HG02642 (cell line): ENCODE measurements around the gene PARD6A.

Source experiments
- ATAC-seq: cut with Tn5 transposase; IDR thresholded peaks from one replicate; pipeline ENCODE4 v1.9.1; 2021; ENCODE audit warnings: mild to moderate bottlenecking; ENCODE audit not compliant: unreplicated experiment, poor library complexity

The PARD6A gene

DNA sequence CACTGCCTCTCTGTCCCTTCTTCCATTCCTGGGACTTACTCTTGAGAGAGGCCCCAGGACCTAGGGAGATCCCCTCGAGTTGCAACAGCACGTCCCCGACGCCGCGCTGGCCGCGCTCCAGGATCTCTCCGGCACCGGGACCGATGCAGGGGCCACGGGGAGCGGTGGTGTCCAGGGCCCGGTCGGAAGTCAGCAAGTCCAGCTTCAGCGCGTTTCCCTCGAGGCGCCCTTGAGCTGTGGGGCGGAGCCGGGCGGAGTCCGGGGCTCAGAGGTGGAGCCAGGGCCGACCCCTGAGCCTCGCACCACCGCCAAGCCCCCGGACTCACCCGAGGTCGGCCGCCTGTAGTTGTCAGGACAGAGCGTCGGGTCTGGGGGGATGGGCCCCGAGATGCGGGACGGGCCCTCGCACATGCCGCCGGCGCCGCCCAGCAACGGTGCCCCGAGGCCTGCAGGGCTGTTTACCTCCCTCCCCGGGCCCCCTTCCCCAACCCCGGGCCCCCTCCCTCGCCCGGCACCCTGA is 5.3 kb downstream of the PARD6A start:
- ATAC-seq, result no peak

DNA sequence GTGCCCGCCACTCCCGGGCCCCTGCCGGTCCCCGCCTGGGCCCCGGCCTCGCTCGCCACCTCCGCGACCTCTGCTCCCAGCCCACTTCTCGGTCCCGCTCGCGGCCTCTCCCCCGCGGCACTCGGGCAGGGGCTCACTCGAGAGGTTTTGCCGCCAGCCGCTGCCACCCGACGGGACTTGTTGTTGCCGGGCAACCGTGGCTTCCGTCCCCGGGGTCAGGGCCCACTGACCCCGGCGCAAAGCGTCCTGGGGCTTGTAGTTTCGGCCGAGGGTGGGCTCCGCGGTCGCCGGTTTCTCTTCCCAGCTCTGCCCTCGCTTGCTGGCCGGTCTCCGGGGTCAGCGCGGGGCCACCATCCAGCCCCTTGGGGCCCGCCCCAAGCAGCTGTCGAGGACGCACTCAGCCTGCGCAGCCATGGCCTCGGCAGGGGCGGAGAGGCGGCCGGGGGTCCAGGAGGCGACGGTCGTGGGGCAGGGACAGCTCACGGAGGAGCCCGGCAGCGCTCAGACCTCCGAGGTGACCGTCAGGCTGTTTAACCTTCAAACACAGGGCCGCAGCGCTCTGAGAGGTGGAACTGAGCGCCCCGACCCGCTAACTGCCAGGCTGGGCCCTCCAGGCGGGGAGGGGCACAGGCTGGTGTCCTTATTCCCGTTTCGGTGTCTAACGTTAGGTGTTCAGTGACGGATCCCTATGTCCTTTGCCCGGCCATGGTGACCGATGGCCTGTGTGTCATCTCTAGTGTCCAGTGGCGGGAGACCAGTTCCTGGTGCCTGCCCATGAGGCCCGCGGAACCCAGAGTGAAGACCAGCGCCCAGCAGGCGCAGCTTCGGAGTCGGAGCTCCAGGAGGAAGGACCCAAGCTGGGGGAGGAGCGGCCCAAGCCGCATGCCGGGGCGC is 6.0 kb downstream of the PARD6A start, which contains the start of the genes C16orf86 and ENKD1:
Gene C16orf86, plus strand, starts transcription at position 256 of the 894 bp plus-strand sequence. Its CDS starts 157 bp downstream, at position 413.
Gene ENKD1, minus strand, starts transcription at position 192 of the 894 bp plus-strand sequence. CDS start 308 bp downstream, outside the sequence.
- peak; percentile 51 for ATAC-seq

DNA sequence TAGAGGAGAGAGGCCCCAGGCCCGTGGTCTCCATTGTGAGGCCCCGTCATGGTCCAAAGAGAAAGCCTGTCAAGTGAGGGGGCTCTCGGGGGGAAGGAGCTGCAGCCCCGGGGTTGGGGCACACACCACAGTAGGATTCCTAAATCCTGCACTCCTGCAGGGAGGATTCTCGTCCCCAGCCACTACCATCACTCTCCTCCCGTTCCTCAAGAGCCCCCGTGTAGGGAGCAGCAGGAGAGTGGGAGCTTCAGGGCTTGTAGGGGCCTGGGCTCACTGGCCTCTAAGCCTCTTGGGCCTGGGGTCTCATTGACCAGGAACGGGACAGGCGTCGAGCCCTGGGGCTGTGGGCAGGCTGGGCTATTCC is 6.7 kb downstream of the PARD6A start:
- peak; percentile 2 for ATAC-seq

DNA sequence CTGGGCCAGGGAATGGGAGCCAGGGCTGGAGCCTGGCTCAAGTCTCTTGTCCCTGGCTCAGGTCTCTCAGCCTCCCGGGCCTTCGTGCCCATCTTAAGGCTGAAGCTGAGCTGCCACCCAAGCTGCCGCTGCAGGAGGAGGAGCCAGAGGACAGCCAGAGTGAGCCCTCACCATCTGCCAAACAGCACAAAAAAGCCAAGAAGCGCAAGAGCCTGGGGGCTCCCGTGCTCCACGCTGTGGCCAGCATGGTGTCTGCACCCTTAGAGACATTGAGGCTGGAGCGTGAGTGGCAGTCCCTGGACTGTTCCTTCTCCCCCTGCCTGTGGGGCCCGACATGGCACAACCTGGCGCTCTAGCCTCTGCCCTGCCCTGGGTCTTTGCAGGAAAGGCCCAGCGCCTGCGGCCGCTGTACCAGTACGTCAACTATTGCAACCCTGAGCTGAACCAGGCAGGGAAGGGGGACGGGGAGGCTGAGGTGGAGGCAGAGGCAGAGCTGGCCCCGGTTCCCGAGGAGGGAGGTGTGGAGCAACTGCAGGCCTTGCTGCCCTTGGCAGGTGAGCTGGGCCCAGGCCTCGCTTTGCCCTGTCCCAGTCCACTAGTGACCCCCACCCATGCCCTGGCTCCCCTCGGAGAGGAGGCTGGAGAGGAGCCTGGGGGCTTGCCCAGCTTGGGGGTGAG is 7.2 kb downstream of the PARD6A start:
- ATAC-seq, result peak; percentile 73

DNA sequence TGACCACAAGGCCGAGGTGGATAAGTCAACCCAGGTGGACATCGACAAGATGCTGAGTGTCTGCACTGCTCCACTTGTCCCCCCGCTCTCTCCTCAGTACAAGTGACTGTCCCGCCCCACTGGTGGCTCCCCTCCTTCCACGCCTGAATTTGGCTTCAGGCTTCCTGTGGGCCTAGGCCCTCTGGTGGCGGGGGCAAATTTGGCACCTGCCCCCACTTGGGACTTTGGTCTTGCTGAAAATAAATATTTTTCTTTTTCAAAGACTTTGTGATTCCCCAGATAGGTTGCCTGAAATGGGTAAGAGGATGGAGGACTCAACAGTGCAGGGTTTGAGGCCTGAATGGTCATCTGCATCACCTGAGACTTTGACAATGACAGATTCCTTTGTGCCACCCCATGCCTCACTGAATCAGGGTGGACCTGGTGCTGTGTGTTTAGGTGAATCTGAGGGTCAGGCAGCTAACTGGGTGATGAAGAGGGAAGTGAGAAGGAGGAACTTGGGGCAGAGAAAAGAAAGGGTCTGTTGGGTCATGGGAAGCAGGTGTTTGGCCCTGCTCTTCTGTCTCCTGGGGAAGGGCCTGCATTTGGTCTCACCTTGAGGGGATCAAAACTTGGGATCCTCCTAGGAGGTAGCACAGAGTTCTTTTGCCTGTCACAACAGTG is 7.9 kb downstream of the PARD6A start:
- no peak for ATAC-seq

DNA sequence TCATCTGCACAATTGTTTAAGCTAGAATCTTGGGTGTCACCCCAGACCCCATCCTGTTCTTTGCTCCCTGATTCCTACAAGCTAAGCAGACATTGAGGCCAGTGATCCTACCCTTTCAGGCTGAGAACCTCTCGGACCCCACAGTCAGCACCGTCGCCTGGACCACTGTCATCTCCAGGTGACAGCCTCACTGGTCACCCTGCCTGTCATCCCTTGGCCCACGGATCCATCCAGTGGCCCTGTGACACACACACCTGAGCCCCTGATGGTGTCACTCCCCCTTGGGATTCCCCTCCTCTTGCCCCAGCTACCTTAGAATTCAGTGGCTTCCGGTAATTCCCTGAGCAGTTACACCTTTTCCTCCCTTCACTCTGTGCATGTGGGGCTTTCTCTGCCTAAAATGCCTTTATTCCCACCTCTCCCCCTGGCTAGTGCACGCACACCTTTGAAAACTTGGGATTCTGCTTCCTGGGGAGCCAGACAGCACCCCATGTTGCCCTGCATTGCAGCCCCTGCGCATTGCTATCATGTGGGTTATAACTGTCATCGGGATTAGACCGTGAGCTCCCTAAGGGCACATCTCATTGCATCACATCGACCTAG is 8.8 kb downstream of the PARD6A start:
- ATAC-seq, result no peak

DNA sequence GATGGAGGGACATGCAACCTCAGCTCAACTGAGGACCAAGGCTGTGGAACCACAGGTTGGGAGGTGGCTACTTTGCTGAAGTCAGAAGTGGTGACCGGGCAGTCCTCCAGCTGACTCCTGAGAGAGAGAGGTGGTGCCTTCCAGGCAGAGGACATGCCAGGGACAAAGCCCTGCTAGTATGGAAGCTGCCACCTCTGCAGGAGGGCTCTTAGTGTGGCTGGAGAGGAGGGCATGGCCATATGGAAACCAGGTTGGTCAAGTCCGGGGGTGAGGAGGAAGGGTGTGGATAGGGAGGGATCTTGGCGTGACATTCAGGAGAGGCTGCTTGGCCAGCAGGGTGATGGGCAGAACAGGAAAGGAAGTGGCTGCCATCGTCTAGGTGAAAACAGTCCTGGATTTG is 11.5 kb downstream of the PARD6A start:
- ATAC-seq, result no peak

DNA sequence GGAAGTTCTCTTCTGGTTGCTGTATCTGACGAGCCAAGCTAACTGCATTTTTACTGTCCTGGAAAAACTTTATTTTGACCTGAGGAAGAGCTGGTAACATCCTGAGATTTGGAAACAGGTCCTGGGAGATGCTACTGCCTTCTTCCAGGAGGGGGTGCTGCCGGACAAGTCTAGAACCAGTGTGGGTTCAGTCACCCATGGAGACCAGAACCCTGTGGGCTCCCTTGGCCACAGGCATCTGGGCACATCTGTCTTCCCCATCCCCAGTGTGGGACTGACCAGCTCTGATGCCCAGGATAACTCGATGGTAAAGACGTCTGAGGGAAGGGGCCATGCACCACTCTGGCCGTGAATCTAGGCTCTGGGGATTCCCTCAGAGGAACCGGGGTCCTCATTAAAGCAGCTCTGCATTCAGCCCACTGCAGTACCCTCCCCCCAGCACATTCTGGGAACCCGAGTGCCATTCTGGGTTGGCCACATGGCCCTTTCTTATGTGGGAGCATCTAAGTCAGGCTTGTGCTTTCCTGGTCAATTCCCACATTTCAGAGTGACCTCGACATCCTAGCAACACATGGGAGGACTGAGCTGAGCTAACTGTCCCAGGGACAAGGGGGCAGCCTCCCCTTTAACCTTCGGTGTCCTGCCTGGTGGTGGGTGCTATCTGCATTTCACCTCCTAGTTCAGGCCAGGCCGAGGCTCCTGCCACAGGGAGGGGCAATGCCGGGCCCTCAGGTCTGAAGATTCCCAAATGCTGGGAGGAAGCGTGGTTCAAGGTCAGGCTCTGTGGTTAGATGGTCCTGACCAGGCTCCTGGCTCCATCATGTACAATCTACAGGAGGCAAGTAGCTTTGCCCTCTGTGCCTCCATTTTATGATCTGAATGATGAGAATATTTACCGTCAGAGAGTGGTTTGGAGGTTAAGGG is 12.2 kb downstream of the PARD6A start:
- ATAC-seq, result no peak

DNA sequence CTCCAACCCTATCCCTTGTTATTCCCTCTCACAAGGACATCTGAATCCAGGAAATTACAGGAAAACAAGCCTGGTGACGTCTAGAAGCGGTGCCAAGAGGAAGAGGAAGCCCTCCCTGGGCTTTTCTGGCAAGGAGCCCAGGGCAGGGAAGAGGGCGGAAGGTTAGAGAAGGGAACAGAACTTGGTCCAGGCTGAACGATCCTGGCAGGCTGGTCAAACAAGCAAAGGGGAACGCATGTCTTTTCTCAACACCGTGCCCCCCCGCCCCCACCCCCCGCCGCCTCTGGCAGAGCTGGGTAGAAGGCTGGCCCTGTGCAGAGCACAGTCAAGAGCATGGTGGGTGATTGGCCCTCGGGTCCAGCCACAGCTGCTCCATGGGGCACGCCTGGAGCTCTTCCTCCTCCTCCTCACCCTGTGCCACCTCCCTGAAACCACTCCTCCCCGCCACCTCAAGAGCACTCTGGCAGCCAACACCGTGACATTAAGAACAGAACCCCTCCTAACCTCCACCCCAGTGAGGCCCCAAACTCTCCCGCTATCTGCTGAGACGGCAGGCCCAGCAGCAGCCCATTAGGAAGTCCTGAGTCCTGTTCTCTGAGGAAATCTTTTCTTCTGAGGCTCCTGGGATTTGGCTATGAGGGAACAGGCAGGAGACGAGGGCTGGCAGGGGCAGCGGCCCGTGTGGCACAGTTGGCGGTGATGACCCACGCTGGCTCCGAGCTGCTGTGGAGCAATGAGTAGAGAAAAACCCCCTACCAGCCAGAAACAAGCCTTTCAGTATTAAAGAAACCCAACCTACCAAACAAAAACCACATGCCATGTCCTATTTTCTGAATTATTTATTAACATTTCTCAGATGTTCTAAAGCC is 13.2 kb downstream of the PARD6A start:
- no peak for ATAC-seq

DNA sequence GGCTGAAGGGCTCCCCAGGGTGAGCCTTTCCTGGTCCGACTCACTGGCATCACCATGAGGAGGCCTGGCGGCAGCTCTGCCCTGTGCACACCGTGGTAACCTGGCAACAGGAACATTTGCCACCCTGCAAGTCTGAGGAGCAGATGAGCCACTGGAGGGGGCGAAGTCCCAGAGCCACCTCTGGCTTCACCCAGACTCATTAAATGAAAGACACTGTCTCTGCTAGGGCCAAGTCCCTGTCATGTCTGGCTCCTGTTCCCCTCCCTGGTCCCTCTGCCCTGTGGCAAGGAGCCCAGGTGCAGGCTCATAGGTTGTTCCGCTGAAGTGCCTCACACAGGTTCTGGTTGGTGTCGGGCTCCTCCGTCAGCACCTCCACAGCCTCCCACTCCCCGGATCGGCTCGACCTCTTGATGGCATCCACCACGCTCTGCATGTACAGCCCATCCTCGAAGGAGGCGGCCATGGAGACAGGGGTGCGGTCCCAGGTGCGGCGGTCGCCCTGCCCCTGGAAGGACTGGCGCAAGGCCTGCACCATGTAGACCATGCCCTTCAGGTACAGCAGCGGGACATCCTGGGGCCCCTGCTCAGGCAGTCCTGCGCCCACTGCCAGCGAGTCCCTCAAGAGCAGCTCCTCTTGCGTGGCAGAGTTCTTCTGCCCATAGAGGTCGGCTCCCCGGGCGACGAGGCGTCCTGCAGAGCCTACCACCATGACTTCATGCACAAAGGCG is 14.3 kb downstream of the PARD6A start:
- no peak for ATAC-seq

DNA sequence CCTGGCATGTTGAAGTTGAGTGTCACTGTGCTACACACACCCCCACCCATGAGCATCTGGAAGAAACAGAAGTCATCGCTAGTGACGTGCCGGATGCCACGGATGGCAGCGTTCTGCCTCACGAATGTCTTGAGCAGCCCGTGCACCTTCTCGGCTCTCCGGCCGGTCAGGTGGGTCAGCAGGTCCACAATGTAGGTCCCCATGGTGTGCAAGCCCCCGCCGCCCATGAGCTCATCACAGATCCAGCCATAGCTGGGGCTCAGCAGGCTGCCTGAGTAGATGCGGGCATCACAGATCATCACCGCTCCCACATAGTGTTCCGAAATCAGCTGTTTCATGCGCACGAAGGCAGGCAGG is 14.8 kb downstream of the PARD6A start:
- no peak for ATAC-seq

DNA sequence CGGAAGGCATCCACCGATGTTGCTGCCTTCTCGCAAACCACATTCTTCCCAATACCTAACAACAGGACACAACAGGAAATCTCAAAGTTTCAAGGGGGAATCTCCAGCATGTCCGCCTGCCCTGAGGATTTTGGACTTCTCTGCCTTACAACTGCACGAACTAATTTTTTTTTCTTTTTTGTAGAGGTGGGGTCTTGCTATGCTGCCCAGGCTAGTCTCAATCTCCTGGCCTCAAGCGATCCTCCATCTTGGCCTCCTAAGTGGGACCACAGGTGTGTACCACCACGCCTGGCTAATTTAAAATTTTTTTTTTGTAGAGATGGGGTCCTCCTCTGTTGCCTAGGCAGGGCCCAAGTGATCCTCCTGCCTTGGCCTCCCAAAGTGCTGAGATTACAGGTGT is 15.2 kb downstream of the PARD6A start:
- ATAC-seq, result no peak

DNA sequence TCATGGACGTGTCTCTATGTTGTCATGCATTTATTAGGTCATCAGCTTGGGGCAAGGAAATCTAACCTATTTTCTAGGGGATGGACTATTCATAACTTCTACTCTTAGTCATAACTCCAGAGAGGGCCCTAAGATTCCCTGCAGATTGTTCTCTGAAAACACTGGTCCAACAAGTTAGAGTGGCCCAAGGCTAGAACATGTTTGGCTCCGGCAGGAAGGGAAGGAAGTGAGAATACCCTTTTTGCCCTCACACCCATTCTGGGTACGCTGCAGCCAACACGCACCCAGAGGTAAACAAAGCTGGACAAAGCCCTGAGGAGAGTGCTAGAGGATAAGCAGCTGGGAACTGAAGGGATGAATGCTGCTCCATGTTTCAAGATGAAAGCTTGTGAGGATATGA is 15.8 kb downstream of the PARD6A start:
- no peak for ATAC-seq

DNA sequence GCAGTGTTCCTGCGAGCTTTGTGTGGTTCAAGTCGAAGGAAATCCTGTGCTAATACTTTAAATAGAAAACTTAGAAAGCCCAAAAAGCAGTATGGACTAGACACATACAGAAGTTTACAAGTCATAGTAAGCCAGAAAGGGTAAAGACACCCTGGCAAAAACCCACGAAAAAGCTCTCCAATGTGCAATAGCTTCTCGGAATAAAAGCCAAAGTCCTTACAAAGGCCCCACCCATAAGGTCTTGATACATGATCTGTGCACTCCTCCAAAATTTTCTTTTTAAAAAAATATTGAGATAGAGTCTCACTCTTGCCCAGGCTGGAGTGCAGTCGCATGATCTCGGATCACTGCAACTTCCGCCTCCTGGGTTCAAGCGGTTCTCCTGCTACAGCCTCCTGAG is 16.2 kb downstream of the PARD6A start:
- ATAC-seq, result no peak

DNA sequence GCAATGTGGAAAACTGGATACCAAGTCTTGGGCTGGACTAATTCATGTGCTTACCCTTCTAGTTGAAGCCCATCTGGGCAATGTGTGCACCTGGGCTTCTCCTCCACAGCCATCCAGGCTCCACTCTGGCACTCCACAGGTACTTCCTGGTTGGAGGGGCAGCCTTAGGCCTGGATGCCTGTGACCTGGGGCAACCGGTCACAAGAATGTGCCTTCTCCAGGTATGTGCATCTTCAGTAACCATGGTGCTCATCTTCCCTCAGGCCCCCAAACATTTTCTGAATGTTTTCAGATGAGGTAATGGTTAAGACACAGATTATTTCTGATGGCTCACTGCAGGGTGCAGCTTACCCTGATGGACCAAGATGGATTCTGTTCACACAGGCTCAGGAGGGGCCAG is 17.0 kb downstream of the PARD6A start:
- no peak for ATAC-seq

DNA sequence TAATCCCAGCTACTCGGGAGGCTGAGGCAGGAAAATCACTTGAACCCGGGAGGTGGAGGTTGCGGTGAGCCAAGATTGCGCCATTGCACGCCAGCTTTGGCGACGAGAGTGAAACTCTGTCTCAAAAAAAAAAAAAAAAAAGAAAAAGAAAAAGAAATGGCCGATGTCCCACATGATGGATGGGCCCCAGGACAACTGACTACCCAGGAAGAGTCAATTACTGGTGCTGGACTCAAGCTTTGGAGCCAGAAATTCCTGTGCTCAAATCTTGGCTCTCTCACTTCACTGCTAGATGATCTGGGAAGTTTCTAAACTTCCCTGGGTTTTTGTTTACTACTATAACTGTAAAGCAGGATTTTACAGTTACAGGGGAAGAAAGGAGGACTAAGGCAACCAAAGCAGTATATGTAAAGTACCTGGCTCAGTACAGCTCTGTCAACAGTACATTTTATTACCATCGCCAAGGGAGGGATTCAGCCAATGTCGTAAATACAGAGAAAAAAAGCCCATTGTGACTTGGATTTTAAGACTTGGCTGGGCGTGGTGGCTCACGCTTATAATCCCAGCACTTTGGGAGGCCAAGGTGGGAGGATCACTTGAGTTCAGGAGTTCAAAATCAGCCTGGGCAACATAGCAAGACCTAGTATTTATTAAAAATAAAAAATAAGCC is 17.7 kb downstream of the PARD6A start:
- no peak for ATAC-seq
